BE2C (cell line): ENCODE data around the gene ANKRD11.

Experiments
- DNase-seq: peaks from one replicate; pipeline ENCODE4 v3.0.0-alpha.2; 2020
- H3K27me3 ChIP-seq: fragments of 250-450 bp; sonication (Bioruptor Pico); 2 replicates; pipeline ENCODE4 v1.5.1; 2020; ENCODE audit warnings: mild to moderate bottlenecking
- H3K36me3 ChIP-seq: fragments of 250-450 bp; sonication (Bioruptor Pico); 2 replicates; pipeline ENCODE4 v1.5.1; 2020; ENCODE audit warnings: mild to moderate bottlenecking
- H3K4me1 ChIP-seq: fragments of 250-450 bp; sonication (Bioruptor Pico); 2 replicates; pipeline ENCODE4 v1.5.1; 2020
- H3K4me3 ChIP-seq: 2 replicates; pipeline ENCODE4 v1.5.1; 2011; ENCODE audit warnings: low read depth, low read length
- H3K9me3 ChIP-seq: fragments of 250-450 bp; sonication (Bioruptor Pico); 2 replicates; pipeline ENCODE4 v1.5.1; 2020
- TF ChIP-seq, protein P1 (sequence below): IDR thresholded peaks from 2 replicates; pipeline ENCODE4 v1.5.1; 2012; ENCODE audit warnings: mild to moderate bottlenecking, low read depth, low read length

The ANKRD11 gene

GRCh38 chr16:89297910-89298545 is 192.3 kb downstream of the ANKRD11 start:
- H3K4me1 ChIP-seq, result peaks cover 9% of the 10 kb centered on the region

DNA sequence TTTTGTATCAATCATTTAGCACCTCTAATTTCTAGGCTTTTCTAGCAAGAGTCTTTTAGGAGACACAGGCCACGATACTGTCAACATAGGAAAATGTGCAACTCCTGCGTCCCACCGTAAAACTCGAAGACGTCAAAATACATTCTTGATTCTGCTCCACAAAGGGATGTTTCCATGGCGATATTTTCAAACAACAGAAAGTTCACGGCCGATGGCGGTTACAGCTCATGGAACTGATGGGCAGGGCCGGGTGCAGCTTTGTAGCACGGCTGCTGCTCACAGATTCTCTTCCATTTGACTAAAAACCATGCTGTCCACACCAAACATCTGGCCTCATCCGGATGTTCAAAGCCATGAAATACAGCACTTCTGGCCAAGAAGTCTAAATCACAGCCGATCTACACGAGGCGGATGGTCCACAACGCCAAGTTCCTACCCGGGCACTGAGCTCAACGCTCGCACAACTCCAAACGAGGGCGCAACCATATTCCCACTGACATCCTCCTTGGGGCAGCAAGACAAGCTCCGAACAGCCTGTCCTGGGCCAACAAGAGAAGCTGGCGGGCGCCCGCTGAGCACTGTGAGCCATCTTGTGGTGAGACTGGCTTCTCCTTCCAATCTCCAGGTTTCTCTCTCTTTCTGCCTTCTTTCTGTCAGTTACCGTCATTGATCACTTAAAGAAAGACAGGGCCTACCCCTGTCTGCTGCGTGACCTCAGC is 193.0 kb downstream of the ANKRD11 start:
- TF ChIP-seq, protein P1, sequence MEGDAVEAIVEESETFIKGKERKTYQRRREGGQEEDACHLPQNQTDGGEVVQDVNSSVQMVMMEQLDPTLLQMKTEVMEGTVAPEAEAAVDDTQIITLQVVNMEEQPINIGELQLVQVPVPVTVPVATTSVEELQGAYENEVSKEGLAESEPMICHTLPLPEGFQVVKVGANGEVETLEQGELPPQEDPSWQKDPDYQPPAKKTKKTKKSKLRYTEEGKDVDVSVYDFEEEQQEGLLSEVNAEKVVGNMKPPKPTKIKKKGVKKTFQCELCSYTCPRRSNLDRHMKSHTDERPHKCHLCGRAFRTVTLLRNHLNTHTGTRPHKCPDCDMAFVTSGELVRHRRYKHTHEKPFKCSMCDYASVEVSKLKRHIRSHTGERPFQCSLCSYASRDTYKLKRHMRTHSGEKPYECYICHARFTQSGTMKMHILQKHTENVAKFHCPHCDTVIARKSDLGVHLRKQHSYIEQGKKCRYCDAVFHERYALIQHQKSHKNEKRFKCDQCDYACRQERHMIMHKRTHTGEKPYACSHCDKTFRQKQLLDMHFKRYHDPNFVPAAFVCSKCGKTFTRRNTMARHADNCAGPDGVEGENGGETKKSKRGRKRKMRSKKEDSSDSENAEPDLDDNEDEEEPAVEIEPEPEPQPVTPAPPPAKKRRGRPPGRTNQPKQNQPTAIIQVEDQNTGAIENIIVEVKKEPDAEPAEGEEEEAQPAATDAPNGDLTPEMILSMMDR, result no peak
- Histone ChIP-seq H3K4me1 (peaks cover 6% of the 10 kb centered on the region), H3K9me3 (no peaks in the 10 kb centered on the region), H3K36me3 (peaks cover 13% of the 10 kb centered on the region), H3K4me3 (no peak overlapping the region), H3K27me3 (no peaks in the 10 kb centered on the region)
- DNase-seq, result no peak

More at GRCh38 chr16:89297910-89298545, 192.3 kb downstream of the ANKRD11 start:
- Histone ChIP-seq H3K36me3 (peaks cover 16% of the 10 kb centered on the region), H3K27me3 (no peaks in the 10 kb centered on the region), H3K4me3 (no peak overlapping the region), H3K9me3 (no peaks in the 10 kb centered on the region)
- DNase-seq, result no peak
- TF ChIP-seq, protein P1, result no peak

- H3K4me1 ChIP-seq, result no peaks in the 10 kb centered on the region
- no peaks in the 10 kb centered on the region for H3K9me3 ChIP-seq
- DNase-seq, result no peak
- TF ChIP-seq, protein P1, result no peak
- no peaks in the 10 kb centered on the region for H3K27me3 ChIP-seq
- no peak overlapping the region for H3K4me3 ChIP-seq
- peaks cover 13% of the 10 kb centered on the region for H3K36me3 ChIP-seq
These were observed 194.4 kb downstream of the ANKRD11 start for GRCh38 chr16:89295915-89296314.

- DNase-seq, result no peak
- TF ChIP-seq, protein P1, result no peak
- Histone ChIP-seq H3K9me3 (no peaks in the 10 kb centered on the region), H3K27me3 (no peaks in the 10 kb centered on the region), H3K4me1 (no peaks in the 10 kb centered on the region), H3K36me3 (peaks cover 6% of the 10 kb centered on the region), H3K4me3 (no peak overlapping the region)
These were observed 195.1 kb downstream of the ANKRD11 start for GRCh38 chr16:89295071-89295900.

GRCh38 chr16:89294486-89294885 is 195.9 kb downstream of the ANKRD11 start:
- Histone ChIP-seq H3K36me3 (peaks cover 5% of the 10 kb centered on the region), H3K4me1 (no peaks in the 10 kb centered on the region), H3K9me3 (no peaks in the 10 kb centered on the region), H3K4me3 (no peak overlapping the region), H3K27me3 (no peaks in the 10 kb centered on the region)
- TF ChIP-seq, protein P1, result no peak
- no peak for DNase-seq
